ENCODE results near the gene SPTLC3. TPM values are rescaled to one million over a fixed set of nuclear protein-coding genes. Genes with fewer than 3 reads are reported as not detected.

The SPTLC3 gene
- total and polyA plus RNA-seq, 9 donors: 2.1 to 10.5 (median 8.8) TPM

DNA sequence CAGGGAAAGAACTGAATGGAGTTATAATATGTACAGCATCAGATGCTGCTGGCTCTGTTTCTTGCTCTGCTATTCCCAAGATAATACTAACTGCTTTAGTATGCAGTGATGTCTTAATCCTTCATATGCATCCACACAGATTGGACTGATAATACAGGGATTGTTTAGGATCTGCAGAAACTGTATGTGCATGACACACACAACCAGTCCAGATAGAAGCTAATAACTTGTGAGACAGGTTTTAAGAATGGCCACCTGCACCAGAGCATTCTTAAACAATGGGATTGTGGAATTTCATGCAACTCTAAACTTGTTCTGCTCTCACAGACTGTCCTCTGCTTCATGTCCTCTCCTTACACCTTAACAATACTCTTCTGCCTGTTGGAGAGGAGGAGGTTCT lies 90.9 kb downstream of the SPTLC3 start:
- no peak overlapping the region for H3K27ac ChIP-seq
- no peak overlapping the region for H3K4me3 ChIP-seq
- no peak for TF ChIP-seq POLR2A (IDR thresholded peaks at IDR 0.05)
- TF ChIP-seq, protein P1, sequence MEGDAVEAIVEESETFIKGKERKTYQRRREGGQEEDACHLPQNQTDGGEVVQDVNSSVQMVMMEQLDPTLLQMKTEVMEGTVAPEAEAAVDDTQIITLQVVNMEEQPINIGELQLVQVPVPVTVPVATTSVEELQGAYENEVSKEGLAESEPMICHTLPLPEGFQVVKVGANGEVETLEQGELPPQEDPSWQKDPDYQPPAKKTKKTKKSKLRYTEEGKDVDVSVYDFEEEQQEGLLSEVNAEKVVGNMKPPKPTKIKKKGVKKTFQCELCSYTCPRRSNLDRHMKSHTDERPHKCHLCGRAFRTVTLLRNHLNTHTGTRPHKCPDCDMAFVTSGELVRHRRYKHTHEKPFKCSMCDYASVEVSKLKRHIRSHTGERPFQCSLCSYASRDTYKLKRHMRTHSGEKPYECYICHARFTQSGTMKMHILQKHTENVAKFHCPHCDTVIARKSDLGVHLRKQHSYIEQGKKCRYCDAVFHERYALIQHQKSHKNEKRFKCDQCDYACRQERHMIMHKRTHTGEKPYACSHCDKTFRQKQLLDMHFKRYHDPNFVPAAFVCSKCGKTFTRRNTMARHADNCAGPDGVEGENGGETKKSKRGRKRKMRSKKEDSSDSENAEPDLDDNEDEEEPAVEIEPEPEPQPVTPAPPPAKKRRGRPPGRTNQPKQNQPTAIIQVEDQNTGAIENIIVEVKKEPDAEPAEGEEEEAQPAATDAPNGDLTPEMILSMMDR (IDR thresholded peaks at IDR 0.05): no peak
- no peak for TF ChIP-seq EP300 (IDR thresholded peaks at IDR 0.05)
- H3K4me1 ChIP-seq (ENCODE audit: insufficient read depth): no peaks in the 10 kb centered on the region
- no peaks in the 10 kb centered on the region for H3K9me3 ChIP-seq
- no peak for DNase-seq
- H3K36me3 ChIP-seq: no peaks in the 10 kb centered on the region
- intact Hi-C loops (cut with DNase I): loop anchor here in 2 of 4 donors (10.0 kb wide), 2 partner anchors 125 to 175 kb away; no protein-coding TSS in a partner anchor
- no peaks in the 10 kb centered on the region for H3K27me3 ChIP-seq

DNA sequence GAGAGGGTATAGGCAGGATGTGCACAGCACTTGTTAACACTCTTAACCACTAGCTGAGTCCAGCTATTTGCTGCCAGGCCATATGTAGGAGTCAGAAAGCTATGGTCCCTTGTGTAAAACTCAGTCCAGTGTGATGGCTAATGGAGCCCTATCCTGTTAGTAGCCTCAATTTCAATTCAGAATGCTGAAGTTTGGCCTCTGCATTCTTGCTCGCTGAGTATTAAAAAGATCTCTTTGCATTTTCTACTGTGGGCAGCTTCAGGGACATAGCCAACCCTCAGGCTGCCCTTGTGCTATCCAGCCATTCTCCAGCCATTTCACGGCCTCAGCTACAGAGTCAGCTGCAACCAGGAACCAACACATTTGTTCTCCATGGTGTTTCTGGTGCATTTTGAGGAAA lies 92.5 kb downstream of the SPTLC3 start:
- H3K27me3 ChIP-seq: no peaks in the 10 kb centered on the region
- no peak overlapping the region for H3K4me3 ChIP-seq
- WGBS, 3 donors: 89 to 93% (median 90%) methylated on average over 2 of the region's 2 CpGs
- intact Hi-C loops (cut with DNase I): loop anchor here in 2 of 4 donors (10.0 kb wide), 2 partner anchors 126 to 176 kb away; no protein-coding TSS in a partner anchor
- DNase-seq: no peak
- TF ChIP-seq EP300 (IDR thresholded peaks at IDR 0.05) (no peak), POLR2A (IDR thresholded peaks at IDR 0.05) (no peak)
- TF ChIP-seq, protein P1 (IDR thresholded peaks at IDR 0.05): no peak
- no peaks in the 10 kb centered on the region for H3K36me3 ChIP-seq
- H3K27ac ChIP-seq: no peak overlapping the region
- no peaks in the 10 kb centered on the region for H3K9me3 ChIP-seq
- H3K4me1 ChIP-seq (ENCODE audit: insufficient read depth): no peaks in the 10 kb centered on the region

DNA sequence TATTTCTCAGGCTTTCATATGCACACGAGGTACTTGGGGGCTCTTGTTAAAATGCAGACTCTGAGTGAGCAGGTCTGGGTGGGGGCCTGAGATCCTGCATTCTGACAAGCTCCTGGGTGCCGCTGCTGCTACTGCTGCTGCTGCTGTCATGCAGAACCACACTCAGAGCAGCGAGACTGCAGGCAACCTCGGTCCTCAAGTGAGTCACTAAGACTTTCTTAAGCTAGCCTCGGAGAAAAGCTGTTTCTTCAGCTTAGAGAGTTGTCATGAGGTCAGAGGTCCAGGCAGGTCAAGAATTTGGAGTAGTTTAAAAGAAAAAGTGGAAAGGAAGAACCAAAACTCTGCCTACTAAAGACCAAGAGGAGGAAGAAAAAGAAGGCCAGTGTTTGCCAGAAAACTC lies 92.9 kb downstream of the SPTLC3 start:
- no peaks in the 10 kb centered on the region for H3K4me1 ChIP-seq (ENCODE audit: insufficient read depth)
- no peak for DNase-seq
- TF ChIP-seq POLR2A (IDR thresholded peaks at IDR 0.05) (no peak), EP300 (IDR thresholded peaks at IDR 0.05) (no peak)
- TF ChIP-seq, protein P1 (IDR thresholded peaks at IDR 0.05): no peak
- H3K4me3 ChIP-seq: no peak overlapping the region
- intact Hi-C loops (cut with DNase I): loop anchor here in 2 of 4 donors (10.0 kb wide), 2 partner anchors 127 to 177 kb away; no protein-coding TSS in a partner anchor
- H3K9me3 ChIP-seq: no peaks in the 10 kb centered on the region
- H3K36me3 ChIP-seq: no peaks in the 10 kb centered on the region
- no peak overlapping the region for H3K27ac ChIP-seq
- H3K27me3 ChIP-seq: no peaks in the 10 kb centered on the region
- WGBS, 3 donors: 53 to 79% (median 78%) methylated on average over 5 of the region's 5 CpGs

DNA sequence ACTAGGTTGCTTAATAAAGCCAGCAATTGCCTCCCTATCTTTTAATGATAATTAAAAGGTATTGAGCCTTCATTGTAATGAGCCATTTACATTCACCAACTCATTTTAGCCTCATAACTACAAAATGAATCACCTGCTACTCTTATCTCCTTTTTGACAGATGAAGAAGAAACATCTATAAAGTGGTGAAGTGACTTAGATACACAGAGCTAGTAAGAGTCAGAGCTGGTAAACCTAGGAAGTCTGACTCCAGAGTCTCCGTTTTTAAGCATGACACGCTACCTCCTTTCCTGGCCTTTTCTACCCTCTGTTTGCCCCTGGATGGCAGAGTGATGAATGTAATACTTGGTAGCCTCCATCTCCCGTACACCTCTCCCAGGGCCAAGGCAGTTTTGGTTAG lies 93.5 kb downstream of the SPTLC3 start:
- H3K27me3 ChIP-seq: no peaks in the 10 kb centered on the region
- H3K4me3 ChIP-seq: no peak overlapping the region
- DNase-seq: no peak
- no peaks in the 10 kb centered on the region for H3K9me3 ChIP-seq
- intact Hi-C loops (cut with DNase I): loop anchor here in 2 of 4 donors (10.0 kb wide), 2 partner anchors 127 to 177 kb away; no protein-coding TSS in a partner anchor
- H3K27ac ChIP-seq: no peak overlapping the region
- no peaks in the 10 kb centered on the region for H3K4me1 ChIP-seq (ENCODE audit: insufficient read depth)
- 84 to 90% (median 86%) methylated on average over 3 of the region's 3 CpGs for WGBS, 3 donors
- no peaks in the 10 kb centered on the region for H3K36me3 ChIP-seq
- TF ChIP-seq EP300 (IDR thresholded peaks at IDR 0.05) (no peak), POLR2A (IDR thresholded peaks at IDR 0.05) (no peak)
- TF ChIP-seq, protein P1 (IDR thresholded peaks at IDR 0.05): no peak
